ENCODE results near the gene SOX11.
"Not testable (repeated sequence)": the region's sequence is repeated elsewhere in the genome, so short reads cannot be mapped to it uniquely, and the experiment has no call there.

The SOX11 gene

DNA sequence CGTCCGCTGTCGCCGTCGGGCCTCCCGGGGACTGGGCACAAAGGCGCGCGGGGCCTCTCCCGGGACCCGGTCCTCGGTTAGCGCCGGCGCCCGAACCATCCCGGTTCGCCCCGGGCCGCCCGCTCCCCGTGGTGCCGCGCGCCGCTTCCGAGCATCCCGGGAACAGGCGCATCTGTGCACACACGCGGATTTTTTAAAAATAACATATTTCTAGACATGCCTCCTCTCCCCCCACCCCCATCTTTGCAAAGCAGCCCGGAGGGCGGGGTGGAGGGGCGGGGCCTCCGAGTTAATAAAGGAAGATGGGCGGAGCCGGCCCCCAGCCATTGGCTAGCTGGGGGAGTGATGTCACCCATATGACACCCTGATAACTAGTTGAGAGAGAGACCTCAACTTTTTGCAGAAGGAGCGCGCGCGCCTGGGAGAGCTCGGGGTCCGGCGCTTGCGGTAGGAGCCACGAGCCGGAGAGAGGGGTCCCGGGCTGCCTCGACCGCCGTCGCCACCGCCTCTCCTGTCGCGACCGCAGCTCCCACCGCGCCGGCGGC is at the start of gene SOX11:
TSS of gene SOX11 (plus strand) at position 400 of the 545 bp plus-strand sequence. CDS start 338 bp downstream, outside the sequence.
- DNase-seq: no peak

DNA sequence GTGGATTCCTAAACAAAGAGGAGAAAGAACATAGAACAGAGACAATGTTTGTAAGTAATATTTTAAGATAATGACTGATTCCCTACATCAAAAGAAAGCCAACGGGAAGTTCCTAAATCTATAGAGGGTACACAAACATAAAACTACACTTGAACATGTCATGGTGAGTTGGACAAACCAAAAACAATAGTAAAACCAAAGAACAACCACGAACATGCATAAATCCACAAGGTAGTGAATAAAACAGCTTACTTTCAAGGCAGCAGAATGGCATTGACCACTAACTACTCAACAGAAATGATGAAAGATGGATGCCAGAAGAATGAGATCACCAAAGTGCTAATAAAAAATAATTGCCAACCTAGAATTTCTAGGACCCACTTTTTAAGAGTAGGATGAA is 39.5 kb upstream of the SOX11 start:
- not testable (repeated sequence) for DNase-seq

DNA sequence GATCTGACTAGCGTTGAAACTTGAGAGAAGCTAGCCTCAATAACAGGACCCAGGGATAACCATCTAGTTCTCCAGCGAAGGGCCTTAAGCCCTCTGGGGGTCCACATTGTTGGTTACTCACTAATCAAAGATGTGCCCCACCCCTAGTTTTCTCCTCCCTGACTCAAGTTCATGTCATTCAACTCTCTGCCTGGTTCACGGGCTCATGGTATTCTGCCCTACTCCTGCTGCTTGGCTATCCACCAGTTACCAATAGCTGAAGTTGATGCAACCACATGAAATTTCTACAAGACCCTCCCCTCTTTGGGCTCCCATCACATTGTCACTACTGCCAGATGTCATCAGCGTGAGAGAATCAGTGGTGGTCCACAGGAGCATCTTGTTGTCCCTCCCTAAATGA is 38.4 kb upstream of the SOX11 start:
- DNase-seq: not testable (repeated sequence)

- DNase-seq: no peak
These were observed 35.0 kb upstream of the SOX11 start for GRCh38 chr2:5657231-5657630.

- no peak for DNase-seq
These were observed 31.6 kb upstream of the SOX11 start for GRCh38 chr2:5660591-5660990.

GRCh38 chr2:5661362-5661761 is 30.8 kb upstream of the SOX11 start:
- DNase-seq: no peak

GRCh38 chr2:5664278-5664681 is 27.9 kb upstream of the SOX11 start:
- DNase-seq: no peak

DNA sequence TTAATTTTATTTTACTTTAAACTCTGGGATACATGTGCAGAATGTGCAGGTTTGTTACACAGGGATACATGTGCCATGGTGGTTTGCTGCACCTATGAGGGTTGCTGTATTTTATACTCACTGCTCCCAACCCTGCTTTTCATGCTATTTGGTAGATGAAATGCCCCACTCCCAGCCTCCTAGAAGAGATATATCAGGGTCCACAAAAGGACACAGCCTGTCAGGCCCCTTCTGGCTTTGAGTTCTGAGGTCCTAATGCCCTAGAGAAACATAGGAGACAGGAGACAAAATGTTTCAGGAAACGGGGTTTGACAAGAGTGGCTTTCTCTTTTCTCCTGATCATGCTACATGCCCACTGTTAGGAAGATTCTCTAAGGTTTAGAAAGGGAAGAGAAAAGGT is 27.1 kb upstream of the SOX11 start:
- no peak for DNase-seq

GRCh38 chr2:5666798-5667197 is 25.4 kb upstream of the SOX11 start:
- no peak for DNase-seq

DNA sequence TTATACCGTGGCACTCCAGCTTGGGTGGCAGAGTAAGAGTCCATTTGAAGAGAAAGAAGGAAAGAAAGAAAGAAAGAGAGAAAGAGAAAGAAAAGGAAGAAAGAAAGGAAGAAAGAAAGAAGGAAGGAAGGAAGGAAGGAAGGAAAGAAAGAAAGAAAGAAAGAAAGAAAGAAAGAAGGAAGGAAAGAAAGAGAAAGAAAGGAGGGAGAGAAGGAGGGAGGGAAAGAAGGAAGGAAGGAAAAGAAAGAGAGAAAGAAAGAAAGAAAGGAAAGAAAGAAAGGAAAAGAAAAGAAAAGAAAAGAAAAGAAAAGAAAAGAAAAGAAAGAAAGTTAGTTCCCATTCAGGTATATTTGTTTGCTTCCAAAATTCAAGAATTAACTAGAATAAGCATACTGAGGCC is 24.5 kb upstream of the SOX11 start:
- not testable (repeated sequence) for DNase-seq

DNA sequence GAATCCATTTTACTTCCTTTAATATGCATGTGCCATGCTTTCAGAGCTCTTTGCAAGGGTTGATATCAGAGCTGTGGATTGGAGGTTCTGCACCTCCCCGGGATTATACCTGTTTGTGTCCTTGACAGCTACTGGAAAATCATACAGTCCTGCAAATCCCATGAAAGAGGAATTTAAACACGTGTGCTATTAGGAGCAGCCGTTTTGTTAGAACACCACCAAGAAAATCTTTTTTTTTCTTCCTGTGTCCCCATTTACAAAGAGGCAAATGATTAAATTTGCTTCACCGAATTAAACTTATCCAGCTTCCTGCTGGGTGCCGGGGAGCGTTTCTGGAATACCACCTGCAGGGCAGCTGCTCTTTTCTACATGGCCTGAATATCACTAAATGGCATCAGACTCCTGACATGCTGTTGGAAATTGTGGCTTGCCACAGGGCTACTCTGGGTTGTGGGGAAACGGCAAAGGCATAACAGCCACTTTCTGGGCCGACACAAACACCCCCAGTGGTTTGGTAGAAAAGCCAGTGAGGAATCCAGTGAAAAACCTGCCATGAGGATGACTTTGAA is 23.4 kb upstream of the SOX11 start:
- no peak for DNase-seq

- DNase-seq: no peak
These were observed 19.4 kb upstream of the SOX11 start for GRCh38 chr2:5672749-5673144.

DNA sequence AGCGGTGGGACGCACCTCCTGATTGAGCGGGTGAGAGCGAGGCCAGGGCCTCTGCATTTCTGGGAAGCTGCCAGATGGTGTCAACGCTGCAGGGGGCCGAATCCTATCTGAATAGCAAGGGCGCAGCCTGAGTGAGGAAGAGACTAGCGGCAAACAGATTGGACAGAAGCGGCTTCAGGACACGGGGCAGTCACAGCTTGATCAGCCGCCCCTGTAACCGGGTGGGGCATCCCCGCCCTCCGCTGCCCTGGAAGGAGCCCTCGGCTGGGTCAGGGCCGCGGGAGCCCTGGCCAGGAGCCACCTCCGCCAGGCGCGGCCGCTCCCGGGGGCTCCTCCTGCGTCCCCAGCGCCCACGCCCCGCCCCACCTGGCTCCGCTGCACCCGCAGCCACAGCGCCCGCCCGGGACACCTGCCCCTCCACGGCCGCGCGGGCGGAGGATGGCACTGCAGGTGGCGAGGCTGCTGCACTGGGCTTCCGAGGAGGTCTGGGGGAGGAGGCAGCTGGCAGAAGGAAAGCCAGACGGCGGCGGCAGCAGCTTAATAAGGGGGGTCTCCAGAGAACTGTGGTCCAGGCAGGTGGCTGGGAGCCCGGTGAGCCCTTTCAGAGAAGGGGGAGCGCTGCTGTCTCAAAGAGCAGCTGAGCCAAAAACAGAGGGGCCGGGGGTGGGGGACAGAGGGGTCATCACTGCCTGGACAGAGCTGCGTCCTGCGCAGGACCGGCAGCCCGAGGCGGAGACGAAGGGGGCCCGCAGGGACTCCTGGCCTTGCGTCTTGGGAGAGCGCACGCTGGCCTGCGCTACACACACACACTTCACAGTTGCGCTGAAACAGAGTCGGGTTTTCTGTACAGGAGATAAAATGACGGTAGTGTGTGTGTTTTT is 18.8 kb upstream of the SOX11 start:
- DNase-seq: no peak

- DNase-seq: no peak
These were observed 18.2 kb upstream of the SOX11 start for GRCh38 chr2:5674026-5674340.

DNA sequence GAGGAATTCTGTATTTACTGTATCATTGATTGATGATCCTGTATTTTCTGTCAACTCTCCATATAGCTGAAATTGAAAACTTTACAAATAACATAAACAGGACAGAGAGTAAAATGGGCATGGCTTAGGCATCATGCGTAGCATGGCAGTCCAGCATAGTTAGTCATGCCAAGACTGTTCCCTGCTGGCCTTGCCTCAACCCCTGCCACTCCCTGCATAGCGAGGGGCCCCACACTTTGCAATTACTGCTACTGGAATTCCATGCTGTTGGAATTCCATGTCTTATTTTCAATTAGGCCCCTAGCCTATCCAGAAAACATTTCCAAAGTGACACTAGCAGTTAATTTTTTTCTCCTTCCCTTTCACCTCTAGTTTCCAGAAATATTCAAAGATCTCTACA is 15.1 kb upstream of the SOX11 start:
- no peak for DNase-seq

DNA sequence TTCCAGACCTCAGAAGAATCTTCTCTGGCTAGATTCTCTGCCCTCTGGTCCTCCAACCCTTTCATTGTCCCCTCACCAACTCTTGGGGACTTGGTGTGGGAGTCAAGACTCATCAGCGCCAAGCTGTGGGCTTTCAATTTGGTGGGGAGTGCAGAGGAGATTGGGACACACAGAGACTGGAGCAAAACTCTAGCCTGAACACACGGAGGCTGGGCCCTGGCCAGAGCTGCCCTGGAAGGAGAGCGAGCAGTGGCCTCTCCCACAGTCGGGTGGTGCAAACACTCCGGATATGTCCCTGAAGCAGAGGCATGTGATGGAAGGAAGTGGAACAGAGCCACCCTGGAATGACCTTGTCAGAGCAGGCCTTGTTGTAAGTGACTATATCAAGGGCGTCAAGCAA is 8.7 kb upstream of the SOX11 start:
- no peak for DNase-seq

DNA sequence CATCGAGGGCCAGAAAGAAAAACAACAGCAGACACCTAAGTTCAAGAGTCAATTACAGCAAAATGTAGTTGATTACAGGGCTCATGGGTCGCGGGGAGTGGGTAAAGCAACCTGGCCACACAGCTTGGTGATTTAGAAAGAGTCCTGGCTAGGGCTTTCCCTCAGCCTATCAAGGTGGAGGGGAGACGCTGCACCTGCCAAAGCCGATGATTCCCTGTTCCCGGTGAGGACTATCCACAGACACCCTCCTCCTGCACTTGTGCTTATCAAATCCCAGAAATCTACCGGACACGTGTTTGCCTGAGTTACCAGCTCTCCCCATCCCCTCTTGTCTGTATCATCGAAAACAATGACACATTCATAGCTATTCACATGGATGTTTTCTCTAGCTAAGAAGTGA is 7.0 kb upstream of the SOX11 start:
- no peak for DNase-seq

DNA sequence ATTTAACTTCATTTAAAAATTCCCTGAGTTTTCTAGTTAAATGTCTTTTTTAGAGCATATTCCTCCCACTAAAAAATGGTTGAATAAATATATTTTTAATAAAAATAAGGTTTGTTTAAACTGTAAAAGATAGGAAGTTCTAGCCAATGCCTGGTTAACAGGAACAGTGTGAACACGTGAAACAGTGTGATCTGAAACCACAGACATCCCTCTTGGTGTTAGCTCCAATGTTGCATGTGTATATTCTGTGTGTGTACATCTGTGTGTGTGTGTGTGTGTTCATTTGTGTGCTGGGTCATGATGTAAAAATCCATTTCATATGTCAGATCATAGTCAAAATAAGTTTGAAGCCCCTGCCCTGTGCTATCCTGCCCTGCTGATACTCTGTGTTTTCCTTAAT is 6.1 kb upstream of the SOX11 start:
- no peak for DNase-seq

DNA sequence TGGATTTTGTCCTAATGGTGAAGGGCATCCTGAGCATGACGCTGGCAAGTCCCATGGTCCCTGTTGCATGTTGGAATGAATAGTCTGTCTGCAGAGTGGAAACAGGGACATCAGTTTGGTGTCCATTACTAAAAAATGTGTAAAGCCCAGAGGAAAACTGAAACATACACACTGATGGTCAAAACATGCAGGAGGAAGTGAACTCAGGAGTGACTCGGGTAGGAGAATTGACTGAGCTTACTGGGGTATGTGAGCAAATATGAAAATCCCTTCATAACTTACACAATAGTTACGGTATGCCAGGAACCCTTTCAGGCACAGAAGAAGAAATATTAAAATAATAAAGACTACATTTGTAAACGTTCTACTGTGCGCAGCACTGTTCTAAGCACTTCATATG is 5.6 kb upstream of the SOX11 start:
- no peak for DNase-seq

DNA sequence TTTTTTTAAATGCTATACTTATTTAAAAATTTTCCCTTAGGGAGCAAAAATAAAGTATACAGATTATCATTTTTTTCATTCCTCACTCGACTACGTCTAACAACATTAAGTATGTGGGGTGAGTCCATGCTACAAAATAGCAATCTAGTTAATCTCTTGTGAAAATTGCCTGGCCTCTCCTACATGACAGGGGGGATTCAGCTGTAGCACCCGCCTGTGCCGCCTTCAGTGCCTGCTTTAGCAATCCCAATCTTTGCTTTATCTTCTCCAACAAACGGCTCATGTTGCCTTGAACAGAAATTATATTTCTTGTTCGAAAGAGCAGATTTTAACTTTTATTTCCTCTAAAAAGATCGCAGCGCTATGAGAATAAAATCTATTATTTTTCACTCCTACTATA is 2.4 kb upstream of the SOX11 start:
- no peak for DNase-seq

DNA sequence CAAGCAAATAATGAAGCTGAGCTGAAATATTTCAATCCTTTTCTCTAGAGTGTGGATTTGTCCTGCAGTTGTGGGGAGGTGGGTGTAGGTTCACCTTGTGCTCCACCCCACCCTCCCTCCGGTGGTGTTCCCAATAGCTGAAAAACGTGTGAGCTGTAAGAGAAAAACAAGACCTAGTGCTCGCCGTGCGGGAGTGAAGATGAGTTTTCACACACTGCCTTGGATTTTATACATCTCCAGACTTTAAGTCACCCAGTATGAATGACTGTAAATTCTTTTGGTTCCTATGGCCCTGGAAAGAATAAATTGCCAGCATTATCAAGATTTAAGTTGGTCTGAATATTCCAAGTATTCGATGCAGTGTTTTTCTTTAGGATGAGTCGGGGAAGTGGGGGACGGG is 1.9 kb upstream of the SOX11 start:
- no peak for DNase-seq

DNA sequence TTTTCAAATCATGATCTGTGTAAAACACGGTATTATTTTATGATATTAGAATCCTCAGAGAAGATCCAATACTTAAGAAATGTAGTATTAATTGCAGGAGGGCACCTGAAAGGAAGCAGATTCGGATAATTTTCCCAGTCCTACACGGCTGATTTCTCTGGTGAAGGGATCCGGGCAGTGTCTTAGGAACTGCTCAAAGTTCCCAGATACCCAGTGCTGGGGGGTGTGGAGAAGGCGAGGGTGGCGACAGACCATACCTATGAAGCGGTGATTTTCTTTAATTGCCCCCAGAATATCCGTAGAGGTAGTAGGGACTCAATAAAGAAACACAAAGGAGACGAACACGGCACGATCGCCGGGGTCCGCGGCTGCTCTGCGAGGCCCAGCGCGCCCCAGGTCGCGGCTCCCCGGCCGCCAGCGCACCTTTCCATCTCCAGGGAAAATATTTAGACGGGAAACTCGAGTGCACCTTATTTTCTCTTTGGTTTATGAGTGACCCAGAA is 1.4 kb upstream of the SOX11 start:
- no peak for DNase-seq

DNA sequence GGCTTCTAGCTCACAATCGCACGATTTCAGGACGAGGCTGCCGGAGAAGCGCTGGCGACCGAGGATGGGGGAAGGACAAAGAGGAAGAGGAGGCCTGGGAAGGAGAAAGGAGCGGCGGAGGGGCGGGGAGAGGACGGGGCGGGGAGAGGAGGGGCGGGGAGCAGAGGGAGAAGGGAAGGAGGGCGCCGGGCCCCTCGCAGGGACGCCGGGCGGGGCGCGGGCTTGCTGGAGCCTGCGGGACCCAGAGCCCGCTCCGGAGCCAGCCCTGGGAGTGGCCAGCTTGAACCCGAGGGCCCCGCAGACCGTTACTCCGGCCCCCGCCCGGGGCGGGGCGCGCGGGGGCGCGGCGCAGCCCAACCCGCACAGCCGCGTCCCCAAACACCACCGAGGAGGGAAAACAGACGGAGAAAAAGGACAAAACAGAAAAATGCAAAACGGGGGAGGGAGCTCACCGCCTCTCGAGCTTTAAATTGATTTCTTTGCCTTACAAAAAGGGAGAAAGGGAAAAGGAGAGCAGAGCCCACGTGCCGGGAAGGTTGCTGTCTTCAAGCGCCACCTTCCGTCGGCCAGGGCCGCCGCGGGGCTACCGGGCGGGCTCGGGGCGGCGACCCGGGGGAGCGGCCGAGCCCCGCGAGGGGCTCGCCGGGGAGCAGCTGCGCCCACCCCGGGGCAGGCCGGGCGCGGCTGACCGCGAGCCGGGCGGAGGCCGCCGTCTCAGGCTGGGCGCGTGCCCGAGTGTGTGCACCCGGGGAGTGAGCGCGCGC is 781 bp upstream of the SOX11 start:
- no peak for DNase-seq
